Islet precursor cell (in vitro differentiated cells): ENCODE measurements around the gene ANKRD62.

Experiments
- DNase-seq: peaks from one replicate; pipeline ENCODE4 v3.0.0-alpha.2; 2018

The ANKRD62 gene

DNA sequence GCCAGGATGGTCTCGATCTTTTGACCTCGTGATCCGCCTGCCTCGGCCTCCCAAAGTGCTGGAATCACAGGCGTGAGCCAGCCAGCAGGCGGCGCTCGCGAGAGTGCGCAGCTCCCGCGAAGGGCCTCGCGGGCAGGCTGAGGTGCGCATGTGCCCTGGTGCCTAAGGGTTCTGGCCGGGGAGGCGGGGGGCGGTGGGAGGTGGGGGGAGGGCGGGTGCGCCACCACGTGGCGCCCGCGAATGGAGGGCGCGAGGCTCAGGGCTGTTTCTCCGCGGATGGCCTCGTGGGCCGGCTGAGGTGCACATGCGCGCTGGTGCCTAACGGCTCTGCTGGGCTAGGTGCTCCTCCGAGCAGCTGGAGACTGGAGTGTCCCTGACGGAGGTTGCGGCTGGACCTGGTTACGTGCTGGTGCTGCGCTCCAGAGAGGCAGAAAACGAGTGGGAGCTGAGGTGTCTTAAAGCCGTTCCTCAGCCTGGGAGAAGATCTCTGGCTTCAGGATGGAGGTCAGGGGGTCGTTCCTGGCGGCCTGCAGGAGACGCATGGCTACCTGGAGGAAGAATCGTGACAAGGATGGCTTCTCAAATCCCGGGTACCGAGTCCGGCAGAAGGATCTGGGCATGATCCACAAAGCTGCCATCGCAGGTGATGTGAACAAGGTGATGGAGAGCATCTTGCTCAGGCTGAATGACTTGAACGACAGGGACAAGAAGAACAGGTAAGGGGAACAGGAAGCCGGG, at the start of gene ANKRD62:
Gene ANKRD62, plus strand, starts transcription at position 324 of the 738 bp plus-strand sequence. Its CDS starts 175 bp downstream, at position 499.
- no peak for DNase-seq

DNA sequence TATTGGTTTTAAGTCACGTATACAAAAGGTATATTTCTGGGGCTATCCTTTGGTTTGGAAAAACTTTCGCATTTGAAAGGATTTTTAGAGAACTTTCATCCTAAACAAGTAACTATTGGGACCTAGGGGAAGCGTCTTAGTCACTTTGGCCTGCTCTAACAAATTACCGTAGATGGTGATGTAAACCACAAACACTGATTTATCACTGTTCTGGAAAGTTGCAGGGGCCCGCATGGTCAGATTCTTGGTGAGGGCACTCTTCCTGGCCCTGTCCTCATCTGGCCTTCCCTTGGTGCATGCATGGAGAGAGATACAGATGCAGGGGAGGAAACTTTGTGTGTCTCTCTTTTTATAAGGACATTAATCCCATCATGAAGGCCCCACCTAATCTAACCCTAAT, 49.1 kb upstream of the ANKRD62 start:
- no peak for DNase-seq

DNA sequence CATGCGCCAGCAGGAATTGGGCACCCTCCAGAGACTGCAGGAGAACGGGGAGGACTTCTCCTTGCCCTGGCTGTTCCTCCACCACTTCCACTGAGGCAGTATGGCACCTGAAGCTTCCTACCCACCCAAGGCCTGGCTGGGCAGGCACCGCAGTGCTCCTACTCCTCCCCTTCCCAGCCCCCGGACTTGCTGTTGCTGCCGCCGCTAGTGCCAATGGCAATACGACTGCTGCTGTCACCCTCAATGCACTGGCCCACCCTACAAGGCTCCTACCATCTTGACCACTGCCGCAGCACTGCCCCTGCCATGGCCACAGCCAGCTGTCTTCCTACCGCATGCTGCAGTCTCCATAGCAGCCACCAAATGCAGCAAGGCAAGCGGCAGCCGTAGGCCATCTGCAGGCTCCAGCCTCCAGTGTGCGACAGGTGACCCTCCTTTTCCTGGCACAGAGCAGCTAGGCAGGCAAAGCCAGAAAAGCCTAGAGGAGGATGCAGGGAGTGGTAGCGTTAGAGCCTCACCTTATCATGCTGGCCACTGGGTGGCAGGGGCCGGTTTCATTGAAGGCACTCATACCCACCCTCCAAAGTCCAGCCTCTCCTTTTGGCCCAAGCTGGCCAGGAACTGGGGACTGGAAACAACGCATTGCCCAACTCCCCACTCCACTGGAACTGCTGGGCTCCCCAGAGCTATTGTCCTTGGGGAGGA, 47.4 kb upstream of the ANKRD62 start:
- no peak for DNase-seq

DNA sequence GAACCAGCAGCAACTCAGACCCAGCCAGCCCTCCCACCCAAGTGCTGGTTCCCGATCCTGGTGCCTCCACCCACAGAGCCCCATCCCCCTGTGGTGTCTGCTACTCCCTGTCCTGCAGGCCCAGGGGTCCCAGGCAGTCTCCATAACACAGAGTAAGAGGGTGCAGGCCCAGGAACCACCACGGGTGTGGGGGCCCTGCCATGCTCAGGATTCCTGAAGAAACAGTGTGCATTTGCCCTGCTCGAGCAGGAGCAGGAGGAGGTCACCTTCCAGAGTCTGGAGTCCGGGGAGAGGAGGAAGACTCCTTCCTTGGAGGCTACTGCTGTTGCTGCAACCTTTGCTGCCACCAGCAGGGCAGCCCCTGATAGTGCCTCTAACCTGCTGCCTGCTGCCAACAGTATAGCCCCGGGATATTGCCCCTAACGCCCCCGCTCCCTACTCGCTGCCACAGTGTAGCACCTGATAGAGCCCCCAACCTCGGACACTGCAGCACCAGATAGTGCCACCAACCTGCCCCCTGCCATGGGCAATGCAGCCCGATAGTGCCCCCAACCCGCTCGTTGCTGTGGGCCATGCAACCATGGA, 46.8 kb upstream of the ANKRD62 start:
- peak; percentile 60 for DNase-seq

DNA sequence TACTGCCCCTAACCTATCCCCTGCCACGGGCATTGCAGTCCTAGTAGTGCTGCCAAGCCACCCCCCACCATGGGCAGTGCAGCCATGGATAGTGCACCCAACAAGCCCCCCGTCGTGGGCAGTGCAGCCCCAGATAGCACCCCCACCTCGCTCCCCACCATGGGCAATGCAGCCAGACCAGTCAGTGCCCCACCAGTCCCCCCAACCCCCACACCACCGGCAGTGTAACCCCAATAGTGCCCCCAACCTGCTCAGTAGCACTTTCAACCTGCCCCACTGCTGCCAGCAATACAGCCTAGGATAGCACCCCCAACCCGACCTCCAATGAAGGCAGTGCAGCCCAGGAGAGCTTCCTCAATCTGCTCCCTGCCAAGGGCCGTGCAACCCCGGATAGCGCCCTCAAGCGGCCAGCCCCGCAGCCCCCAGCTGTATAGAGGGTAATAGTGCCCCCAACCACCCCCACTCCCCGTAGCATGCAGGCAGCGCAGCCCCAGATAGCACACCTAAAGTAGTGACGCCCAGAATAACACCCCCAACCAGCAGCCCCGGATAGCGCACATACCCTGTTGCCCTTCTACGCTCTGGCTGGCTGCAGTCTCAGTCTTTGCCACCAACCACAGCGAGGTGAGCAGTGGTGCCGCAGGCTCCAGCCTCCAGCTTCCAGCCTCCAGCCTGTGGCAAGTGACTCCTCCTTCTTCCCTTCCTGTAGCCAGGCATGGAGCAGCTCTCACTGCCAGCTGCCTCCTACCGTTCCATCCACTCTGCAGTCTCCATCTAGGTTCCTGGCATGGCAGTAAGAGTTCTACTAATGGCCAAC, 45.4 kb upstream of the ANKRD62 start:
- DNase-seq = peak; percentile 57

DNA sequence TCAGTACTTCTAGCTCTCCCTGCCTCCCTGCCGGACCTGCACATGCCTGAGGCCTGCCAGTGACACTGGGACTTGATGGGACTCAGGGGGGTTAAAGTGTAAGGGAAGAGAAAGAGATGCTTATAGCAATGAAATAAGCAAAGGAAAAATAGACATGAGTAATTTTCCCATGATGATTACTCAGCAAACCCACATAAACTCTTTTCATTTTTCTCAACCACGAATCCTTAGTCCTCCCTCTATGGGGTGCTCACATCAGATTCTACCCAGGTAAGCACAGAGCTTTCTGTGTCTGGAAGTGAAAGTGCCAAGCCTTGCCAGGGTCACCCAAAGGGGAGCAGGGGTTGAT, 44.8 kb upstream of the ANKRD62 start:
- no peak for DNase-seq

DNA sequence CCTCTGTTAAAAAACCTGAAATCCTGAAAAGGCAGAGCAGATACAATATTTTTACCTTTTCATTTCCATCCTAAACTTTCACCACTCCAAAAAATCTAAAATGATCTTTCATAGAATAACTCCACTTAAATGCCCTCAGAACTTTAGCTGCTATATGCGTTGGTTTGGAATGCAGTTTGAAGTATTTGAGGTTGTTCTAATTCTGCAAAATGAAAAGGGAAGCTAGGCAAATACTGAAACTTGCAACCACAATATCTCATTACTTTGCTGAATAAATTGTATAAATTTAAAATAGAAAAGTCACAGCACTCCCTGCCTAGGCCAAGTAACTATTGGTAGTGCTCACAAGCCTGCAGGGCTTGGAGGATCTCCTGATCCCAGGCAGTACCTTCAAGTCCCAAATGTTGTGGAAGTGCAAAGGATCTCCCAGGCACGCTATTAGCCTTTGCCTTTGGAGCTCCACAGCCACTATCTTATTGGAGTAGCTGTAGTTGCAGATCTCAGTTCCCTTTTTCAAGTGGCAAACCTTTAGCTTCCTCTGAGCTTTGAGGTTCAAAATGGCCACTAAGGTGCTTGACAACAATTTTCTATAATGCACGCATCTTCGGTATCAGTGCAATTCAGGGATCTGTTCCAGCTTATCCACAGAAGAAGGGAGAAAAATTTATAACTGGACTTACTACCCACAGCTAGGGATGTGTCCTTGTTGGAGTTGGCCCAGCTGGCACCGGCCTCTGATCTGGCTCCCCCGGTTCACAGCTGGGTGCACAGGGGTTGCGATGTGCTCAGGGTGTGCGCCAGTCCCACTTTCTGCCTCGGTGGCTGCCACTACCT, 43.4 kb upstream of the ANKRD62 start:
- no peak for DNase-seq

DNA sequence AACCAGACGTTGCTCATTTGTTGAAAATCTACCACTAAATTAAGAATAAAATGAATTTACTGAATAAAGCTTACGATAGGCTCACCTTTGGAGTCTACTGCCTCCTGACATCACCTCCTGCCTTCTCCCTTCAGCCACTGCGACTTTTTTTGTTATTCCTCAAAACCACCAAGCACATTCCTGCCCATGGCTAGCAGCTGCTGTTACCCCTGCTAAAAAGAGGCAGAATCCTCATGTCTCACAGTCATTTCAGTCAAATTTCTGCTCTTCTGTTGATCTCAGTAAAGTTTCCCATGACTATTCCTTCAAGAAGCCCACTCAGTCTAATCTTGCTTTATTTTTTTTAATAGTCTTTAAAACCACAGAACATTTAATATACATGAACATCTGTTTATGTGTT, 40.8 kb upstream of the ANKRD62 start:
- no peak for DNase-seq

DNA sequence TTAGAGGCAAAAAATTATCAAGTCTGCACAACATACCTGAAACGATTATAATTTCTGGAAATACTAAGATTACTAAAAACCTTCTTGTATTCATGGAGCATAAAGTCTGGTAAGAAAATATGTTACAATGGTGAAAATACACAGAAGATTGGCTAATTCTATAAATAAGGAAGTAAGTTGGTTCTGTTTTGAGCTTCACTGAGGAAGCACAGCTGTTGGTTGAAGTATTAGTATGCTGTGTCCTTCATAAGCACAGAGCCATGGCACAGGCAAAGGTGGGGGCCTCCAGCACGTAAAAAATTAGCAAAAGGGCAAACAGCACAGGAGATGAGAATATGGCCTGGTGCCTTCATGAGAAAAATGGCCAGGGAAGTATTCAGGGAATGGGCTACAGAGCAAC, 40.4 kb upstream of the ANKRD62 start:
- no peak for DNase-seq

DNA sequence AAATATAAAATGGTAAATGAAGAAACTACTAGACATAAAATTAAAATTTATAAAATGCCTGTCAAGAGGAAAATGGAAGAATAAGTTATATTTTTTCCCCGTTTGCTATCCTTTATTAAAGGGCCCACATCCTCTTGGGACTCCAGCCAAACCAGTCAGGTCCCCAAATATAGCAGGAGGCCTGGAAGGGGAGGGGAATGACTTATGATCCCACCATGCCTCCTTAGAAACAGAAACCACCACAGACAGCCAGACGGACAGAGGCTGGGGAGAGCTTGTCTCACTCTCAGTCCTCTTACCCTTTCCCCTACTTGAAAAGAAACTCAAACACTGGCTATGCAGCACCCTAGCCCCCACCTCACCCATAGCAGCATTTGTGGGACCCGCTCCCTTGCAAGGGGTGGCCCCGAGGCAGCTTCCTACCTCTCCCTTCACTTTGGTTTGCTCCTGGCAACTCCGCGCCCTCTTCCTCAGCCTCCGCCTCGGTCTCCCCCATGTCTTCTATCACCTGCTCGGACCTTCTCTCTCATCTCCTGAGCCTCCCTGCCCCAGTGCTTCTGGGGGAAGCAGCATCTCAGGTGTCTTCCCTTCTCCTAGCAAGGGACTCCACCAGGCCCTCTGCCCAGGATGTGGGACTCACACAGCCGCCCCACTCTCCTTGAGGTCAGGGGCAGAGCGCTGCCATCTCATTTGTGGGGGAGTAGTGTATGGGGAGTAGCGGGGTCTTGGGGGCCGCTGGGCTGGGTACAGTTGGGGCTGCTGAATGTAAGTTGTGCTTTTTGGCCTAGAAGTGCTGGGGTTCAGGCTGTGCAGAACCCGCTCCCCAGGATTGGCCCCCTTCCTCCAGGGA, 37.4 kb upstream of the ANKRD62 start:
- DNase-seq = peak; percentile 41

DNA sequence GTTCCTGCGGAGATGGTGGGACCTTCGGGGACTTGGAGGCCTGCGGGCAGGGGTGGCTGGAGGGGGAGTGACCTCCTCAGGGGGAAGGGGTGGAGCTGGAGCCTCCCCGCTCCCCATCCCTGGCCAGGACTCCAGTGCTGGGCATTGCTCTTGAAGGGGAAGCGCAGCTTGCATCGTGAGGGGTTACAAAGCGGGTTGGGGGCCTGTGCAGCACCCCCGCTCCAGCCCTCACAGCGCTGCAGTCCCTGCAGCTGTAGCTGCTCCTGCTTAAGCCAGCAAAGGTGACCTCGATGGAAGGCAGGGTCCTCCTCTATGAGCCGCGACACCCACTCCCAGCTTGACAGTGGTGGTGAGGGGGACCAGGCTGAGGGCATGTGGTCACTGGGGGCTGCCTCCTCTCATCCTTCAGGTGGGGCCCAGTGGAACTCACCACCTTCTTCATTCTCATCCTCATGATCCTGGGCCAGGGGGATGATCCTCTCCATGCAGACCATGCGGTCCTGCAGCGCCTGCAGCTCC, 36.7 kb upstream of the ANKRD62 start:
- DNase-seq = no peak

DNA sequence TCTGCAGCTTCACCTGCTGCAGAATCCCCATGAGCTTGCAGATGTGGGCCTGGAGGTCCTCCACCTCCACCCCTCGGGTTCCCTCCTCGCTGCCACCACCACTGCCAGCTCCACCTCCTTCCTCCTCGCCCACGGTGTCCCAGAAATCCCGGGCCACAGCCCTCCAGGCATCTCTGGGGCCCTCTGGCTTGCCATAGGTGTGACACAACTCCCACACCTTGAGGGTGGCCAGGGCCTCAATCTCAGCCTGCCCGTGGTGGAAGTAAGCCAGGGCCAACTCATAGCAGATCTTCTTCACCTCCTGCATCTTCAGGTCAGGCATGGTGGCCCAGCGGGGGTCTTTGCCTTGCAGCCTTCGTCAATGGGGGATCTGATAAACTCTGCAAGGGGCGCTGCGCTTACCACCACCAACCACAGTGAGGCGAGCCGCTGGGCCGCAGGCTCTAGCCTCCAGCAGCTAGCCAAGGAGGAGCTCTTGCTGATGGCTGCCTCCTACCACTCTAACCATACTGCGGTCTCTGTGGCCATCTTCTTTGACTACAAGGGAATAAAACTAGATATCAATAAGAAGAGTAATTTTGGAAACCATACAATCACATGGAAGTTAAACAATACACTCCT, 36.1 kb upstream of the ANKRD62 start:
- DNase-seq = peak; percentile 52

DNA sequence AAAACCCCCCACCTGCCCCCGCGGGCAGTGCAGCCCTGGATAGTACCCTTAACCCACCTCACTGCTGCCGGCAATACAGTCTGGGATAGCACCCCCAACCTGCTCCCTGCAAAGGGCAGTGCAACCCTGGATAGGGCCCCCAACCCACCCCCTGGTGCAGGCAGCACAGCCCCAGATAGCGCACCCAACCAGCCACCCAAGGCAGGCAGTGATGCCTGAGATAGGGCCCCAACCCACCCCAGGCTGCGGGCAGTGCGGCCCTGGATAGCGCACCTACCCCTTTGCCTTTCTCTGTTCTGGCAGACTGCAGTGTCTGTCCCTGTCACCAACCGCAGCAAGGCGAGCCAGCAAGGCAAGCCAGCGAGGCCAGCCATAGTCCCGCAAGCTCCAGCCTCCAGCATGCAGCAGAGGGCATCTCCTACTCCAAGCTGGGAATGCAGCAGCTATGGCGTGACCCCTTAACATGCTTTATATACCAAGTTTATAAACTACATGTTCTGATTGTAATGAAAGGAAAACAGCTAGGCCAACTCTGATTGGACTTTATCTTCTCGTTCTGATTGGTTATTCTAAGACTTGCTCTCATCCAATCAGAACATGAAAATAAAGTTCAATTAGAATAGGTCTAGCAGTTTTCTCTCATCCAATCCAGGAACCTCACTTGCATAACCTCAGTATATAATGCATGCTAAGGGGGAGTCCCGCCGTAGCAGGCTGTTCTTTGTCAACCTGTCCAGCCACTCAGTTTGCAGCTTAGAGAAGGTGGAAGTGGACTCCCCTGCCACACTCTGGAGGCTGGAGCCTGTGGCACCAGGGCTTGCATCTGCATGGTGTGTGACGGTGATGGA, 34.1 kb upstream of the ANKRD62 start:
- DNase-seq = no peak

DNA sequence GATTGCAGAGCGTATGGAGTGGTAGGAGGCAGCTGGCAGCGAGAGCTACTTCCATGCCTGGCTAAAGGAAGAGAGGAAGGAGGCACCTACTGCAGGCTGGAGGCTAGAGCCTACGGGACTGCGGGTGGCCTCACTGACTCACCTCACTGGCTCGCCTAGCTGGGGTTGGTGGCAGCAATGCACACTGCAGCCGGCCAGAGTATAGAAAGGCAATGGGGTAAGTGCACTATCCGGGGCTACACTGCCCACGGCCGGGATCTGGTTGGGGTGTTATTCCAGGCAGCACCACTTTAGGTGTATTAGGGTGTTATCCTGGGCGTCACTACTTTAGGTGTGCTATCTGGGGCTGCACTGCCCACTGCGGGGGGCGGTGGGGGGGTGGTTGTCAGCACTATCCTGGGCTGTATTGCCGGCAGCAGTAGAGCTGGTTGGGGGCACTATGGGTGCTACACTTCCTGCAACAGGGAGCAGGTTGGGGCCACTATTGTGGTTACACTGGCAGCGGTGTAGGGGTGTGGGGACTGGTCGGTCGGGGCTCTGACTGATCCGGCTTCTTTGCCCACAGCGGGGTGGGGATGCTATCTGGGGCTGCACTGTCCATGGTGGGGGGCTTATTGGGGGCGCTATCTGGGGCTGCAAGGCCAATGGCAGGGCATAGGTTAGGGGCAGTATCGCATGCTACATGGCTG, 33.3 kb upstream of the ANKRD62 start:
- no peak for DNase-seq

DNA sequence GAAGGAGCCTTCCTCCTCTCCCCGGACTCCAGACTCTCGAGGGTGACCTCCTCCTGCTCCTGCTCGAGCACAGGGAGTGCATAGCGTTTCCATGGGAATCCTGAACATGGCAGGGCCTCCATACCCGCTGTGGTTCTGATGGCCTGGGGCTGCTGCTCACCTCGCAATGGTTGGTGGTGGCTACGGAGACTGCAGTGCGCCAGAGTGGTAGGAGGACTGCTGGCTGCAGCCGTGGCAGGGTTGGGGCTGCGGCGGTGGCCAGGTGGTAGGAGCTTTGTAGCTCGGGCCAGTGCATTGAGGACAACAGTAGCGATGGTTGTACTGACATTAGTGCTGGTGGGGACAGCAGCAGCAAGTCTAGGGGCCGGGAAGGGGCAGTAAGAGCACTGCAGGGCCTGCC, 32.0 kb upstream of the ANKRD62 start:
- no peak for DNase-seq

DNA sequence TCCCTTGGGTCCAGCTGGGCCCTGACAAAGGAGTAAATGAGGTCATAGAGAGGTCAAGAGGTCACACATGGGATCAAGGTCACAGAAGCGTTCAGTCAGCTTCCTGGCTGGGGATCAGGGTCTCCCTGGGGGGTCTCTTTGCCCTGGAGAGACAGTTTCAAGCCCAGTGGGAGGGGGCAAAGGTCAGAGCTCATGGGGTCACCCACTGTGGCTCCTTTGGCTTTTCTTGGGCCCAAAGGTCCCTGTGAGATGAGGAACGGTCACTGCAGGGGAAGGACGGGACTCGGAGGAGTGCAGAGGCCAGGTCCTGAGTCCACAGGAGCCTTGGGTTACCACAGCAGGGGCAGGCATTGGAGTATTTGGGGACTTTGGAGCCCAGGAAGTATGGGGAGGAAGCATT, 30.7 kb upstream of the ANKRD62 start:
- no peak for DNase-seq

DNA sequence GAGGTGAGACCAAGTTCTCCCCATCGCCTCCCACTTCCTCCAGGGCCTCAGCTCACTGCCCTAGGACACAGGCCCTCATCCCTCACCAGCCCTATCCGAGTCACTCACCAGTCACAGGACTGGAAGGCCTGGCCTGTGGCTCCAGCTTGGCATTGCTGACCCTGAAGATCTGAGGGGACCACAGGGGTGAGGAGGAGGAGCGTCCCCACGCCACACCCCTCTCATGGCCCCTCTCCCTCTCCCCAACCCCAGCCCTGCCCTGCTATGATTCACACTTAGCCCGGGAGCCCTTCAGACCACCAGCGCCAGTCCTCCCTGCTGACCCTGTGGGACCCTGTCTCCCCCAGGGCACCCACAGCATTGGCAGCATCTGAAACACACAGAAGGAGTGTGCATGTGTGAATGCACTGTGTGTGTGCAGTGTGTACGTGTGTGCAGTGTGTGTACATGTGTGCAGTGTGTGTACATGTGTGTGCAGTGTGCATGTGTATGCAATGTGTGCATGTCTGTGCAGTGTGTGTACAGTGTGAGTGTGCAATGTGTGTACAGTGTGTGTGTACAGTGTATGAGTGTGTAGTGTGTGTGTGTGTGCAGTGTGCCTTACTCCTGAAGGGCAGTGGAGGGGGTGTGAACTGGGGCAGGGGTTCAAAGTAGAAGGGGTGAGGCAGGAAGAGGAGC, 29.4 kb upstream of the ANKRD62 start:
- no peak for DNase-seq

DNA sequence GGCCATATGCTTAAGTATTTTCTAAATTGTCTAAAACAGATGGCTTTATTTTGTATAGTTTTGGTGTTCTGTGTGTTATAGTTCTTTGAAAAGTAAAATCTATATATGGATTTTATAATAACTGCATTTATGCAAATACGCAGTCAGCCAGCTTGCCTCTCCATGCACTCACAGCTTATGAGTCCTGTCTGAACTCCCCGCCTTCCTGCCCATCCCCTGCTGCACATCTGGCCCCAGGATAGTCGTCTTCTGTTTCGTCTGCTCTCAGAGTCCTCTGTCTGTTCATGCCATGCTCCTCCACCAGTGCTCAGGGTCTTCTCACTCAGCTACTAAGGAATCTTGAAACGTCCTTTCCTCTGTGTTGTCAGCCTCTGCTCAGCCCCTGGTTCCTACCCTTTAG, 28.2 kb upstream of the ANKRD62 start:
- DNase-seq = no peak
